ENCODE data around the gene CD101. TPM values are rescaled to one million over a fixed set of nuclear protein-coding genes. Genes with fewer than 3 reads are reported as not detected.

CD101 gene
- total RNA-seq, 1 experiment from 2014 or later, result 0.76 TPM

GRCh38 chr1:116983678-116984077, 17.9 kb upstream of the CD101 start:
- Histone ChIP-seq H3K4me1 (replicated peaks; ENCODE audit: insufficient read depth) (no peaks in the 10 kb centered on the region), H3K36me3 (ENCODE audit: low read depth) (0 out of 2 replicates have a peak, but pooled peaks cover 3% of the 10 kb centered on the region), H3K4me3 (no peak overlapping the region), H2AFZ (no peak overlapping the region), H3K27me3 (ENCODE audit: insufficient read depth, low read depth) (no peaks in the 10 kb centered on the region), H3K79me2 (ENCODE audit: low read depth) (no peaks in the 10 kb centered on the region), H3F3A (ENCODE audit: insufficient read depth, low read depth) (no peaks in the 10 kb centered on the region), H3K9me3 (ENCODE audit: insufficient read depth, low read depth) (peaks cover 4% of the 10 kb centered on the region; the same call in 1 of the 2 replicates), H4K20me1 (ENCODE audit: insufficient read depth) (no peaks in the 10 kb centered on the region), H3K9me2 (ENCODE audit: insufficient read depth) (no peaks in the 10 kb centered on the region), H3K4me2 (no peak overlapping the region), H3K27ac (no peak overlapping the region)
- CTCF ChIA-PET, result interaction anchor here (0.7 kb wide), 1 partner anchor 662 kb away, joined by 10 read pairs; no protein-coding TSS in a partner anchor
- intact Hi-C loops (cut with micrococcal nuclease; ENCODE audit: unreplicated experiment), result no loop called here
- BruUV-seq (replicated peaks), result no TSS peak
- TF ChIP-seq, protein P1, sequence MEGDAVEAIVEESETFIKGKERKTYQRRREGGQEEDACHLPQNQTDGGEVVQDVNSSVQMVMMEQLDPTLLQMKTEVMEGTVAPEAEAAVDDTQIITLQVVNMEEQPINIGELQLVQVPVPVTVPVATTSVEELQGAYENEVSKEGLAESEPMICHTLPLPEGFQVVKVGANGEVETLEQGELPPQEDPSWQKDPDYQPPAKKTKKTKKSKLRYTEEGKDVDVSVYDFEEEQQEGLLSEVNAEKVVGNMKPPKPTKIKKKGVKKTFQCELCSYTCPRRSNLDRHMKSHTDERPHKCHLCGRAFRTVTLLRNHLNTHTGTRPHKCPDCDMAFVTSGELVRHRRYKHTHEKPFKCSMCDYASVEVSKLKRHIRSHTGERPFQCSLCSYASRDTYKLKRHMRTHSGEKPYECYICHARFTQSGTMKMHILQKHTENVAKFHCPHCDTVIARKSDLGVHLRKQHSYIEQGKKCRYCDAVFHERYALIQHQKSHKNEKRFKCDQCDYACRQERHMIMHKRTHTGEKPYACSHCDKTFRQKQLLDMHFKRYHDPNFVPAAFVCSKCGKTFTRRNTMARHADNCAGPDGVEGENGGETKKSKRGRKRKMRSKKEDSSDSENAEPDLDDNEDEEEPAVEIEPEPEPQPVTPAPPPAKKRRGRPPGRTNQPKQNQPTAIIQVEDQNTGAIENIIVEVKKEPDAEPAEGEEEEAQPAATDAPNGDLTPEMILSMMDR (conservative IDR thresholded peaks at IDR 0.05), result no peak
- TF ChIP-seq EZH2 (IDR thresholded peaks at IDR 0.05; ENCODE audit: low read depth), result no peak
- DNase-seq, result no peak
- POLR2A ChIA-PET (ENCODE audit: unreplicated experiment), result no interaction called here

- TF ChIP-seq, protein P1 (conservative IDR thresholded peaks at IDR 0.05), result no peak
- no peak for TF ChIP-seq EZH2 (IDR thresholded peaks at IDR 0.05; ENCODE audit: low read depth)
- Histone ChIP-seq H3K27ac (no peak overlapping the region), H3K4me3 (no peak overlapping the region), H3K4me1 (replicated peaks; ENCODE audit: insufficient read depth) (no peaks in the 10 kb centered on the region), H3K4me2 (no peak overlapping the region), H3F3A (ENCODE audit: insufficient read depth, low read depth) (no peaks in the 10 kb centered on the region), H3K9me2 (ENCODE audit: insufficient read depth) (no peaks in the 10 kb centered on the region), H3K36me3 (ENCODE audit: low read depth) (0 out of 2 replicates have a peak, but pooled peaks cover 3% of the 10 kb centered on the region), H3K79me2 (ENCODE audit: low read depth) (no peaks in the 10 kb centered on the region), H3K27me3 (ENCODE audit: insufficient read depth, low read depth) (no peaks in the 10 kb centered on the region), H3K9me3 (ENCODE audit: insufficient read depth, low read depth) (peaks cover 4% of the 10 kb centered on the region; the same call in 1 of the 2 replicates), H4K20me1 (ENCODE audit: insufficient read depth) (no peaks in the 10 kb centered on the region), H2AFZ (no peak overlapping the region)
- no peak for DNase-seq
- BruUV-seq (replicated peaks), result no TSS peak
- ChIA-PET POLR2A (ENCODE audit: unreplicated experiment) (no interaction called here), CTCF (no interaction called here)
- intact Hi-C loops (cut with micrococcal nuclease; ENCODE audit: unreplicated experiment), result no loop called here
Measured at GRCh38 chr1:116984406-116985160, 17.0 kb upstream of the CD101 start.

DNA sequence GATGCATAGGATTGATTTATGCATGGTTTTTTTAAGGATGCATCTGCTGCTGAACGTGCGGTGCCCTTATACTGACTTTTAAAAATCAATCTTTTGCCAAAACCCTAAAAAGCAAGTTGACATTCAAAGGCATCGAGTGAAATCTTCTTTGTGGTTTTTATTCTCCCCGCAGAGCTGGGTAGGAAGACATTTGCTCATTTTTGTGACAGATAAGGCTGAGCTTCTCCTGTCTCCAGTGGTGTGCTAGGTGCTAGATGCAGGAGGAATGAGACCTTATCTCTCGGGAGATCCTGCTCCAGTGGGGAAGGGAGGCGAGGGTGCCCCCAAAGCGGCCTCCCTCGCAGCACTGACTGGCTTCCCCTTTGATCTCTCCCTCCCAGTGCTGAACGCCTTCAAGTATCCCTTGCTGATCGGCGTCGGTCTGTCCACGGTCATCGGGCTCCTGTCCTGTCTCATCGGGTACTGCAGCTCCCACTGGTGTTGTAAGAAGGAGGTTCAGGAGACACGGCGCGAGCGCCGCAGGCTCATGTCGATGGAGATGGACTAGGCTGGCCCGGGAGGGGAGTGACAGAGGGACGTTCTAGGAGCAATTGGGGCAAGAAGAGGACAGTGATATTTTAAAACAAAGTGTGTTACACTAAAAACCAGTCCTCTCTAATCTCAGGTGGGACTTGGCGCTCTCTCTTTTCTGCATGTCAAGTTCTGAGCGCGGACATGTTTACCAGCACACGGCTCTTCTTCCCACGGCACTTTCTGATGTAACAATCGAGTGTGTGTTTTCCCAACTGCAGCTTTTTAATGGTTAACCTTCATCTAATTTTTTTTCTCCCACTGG, 14.9 kb upstream of the CD101 start:
- CTCF ChIA-PET, result no interaction called here
- POLR2A ChIA-PET (ENCODE audit: unreplicated experiment), result no interaction called here
- H3K4me3 ChIP-seq, result no peak overlapping the region
- no peak for DNase-seq
- no TSS peak for BruUV-seq (replicated peaks)
- no peak for TF ChIP-seq EZH2 (IDR thresholded peaks at IDR 0.05; ENCODE audit: low read depth)
- TF ChIP-seq, protein P1 (conservative IDR thresholded peaks at IDR 0.05), result no peak
- no peaks in the 10 kb centered on the region for H3F3A ChIP-seq (ENCODE audit: insufficient read depth, low read depth)
- H3K9me2 ChIP-seq (ENCODE audit: insufficient read depth), result no peaks in the 10 kb centered on the region
- H3K4me1 ChIP-seq (replicated peaks; ENCODE audit: insufficient read depth), result no peaks in the 10 kb centered on the region
- 0 out of 2 replicates have a peak, but pooled peaks cover 3% of the 10 kb centered on the region for H3K36me3 ChIP-seq (ENCODE audit: low read depth)
- no peaks in the 10 kb centered on the region for H3K79me2 ChIP-seq (ENCODE audit: low read depth)
- H4K20me1 ChIP-seq (ENCODE audit: insufficient read depth), result no peaks in the 10 kb centered on the region
- no peak overlapping the region for H3K27ac ChIP-seq
- intact Hi-C loops (cut with micrococcal nuclease; ENCODE audit: unreplicated experiment), result no loop called here
- no peaks in the 10 kb centered on the region for H3K27me3 ChIP-seq (ENCODE audit: insufficient read depth, low read depth)
- no peaks in the 10 kb centered on the region for H3K9me3 ChIP-seq (ENCODE audit: insufficient read depth, low read depth)
- no peak overlapping the region for H3K4me2 ChIP-seq
- no peak overlapping the region for H2AFZ ChIP-seq
